ENCODE measurements around the gene SHKBP1. TPM values are rescaled to one million over a fixed set of nuclear protein-coding genes. Genes with fewer than 3 reads are reported as not detected.

The SHKBP1 gene
- total and polyA plus RNA-seq, 2 experiments from 2014 or later = 36.3 to 62.2 TPM

- Histone ChIP-seq H3K9me2 (ENCODE audit: insufficient read depth) (no peaks in the 10 kb centered on the region), H3F3A (ENCODE audit: insufficient read depth) (0 out of 2 replicates have a peak, but pooled peaks cover 4% of the 10 kb centered on the region), H4K20me1 (ENCODE audit: insufficient read depth) (no peaks in the 10 kb centered on the region), H3K4me1 (ENCODE audit: insufficient read depth) (peaks cover 20% of the 10 kb centered on the region), H3K4me3 (peak overlapping the region; percentile 79), H2AFZ (peak overlapping the region; percentile 82), H3K36me3 (ENCODE audit: low read depth) (0 out of 2 replicates have a peak, but pooled peaks cover 3% of the 10 kb centered on the region), H3K4me2 (ENCODE audit: unreplicated experiment) (peak overlapping the region; percentile 50), H3K27me3 (replicated peaks; ENCODE audit: insufficient read depth) (no peaks in the 10 kb centered on the region), H3K9me3 (ENCODE audit: low read depth) (no peaks in the 10 kb centered on the region), H3K9ac (peak overlapping the region; percentile 81), H3K79me2 (ENCODE audit: insufficient read depth) (no peaks in the 10 kb centered on the region; the same call in 1 of the 2 replicates), H3K27ac (peak overlapping the region; percentile 83)
- peak; percentile 98 for DNase-seq
- in situ Hi-C loops (cut with MboI) = no loop called here
- 11 to 13% methylated on average over 24 to 27 of the region's 27 CpGs for WGBS, 2 experiments (ENCODE audit: low coverage in 1 of 2, low lambda C conversion rate in 2 of 2, missing lambda C conversion rate in 2 of 2)
- TF ChIP-seq EZH2phosphoT487 (IDR thresholded peaks at IDR 0.05; ENCODE audit: insufficient read depth, low read depth) (no peak), EZH2 (IDR thresholded peaks at IDR 0.05; ENCODE audit: insufficient read depth, poor library complexity, severe bottlenecking) (no peak)
Observed at GRCh38 chr19:40614622-40615411, 38.1 kb downstream of the SHKBP1 start.

GRCh38 chr19:40616178-40616577 is 39.5 kb downstream of the SHKBP1 start:
- H3K27ac ChIP-seq = no peak overlapping the region
- H2AFZ ChIP-seq = no peak overlapping the region
- no peaks in the 10 kb centered on the region for H3K27me3 ChIP-seq (replicated peaks; ENCODE audit: insufficient read depth)
- H3K9me2 ChIP-seq (ENCODE audit: insufficient read depth) = no peaks in the 10 kb centered on the region
- peaks cover 9% of the 10 kb centered on the region for H3K4me1 ChIP-seq (ENCODE audit: insufficient read depth)
- no peak overlapping the region for H3K9ac ChIP-seq
- H3K79me2 ChIP-seq (ENCODE audit: insufficient read depth) = no peaks in the 10 kb centered on the region
- no peak overlapping the region for H3K4me2 ChIP-seq (ENCODE audit: unreplicated experiment)
- H3K4me3 ChIP-seq = no peak overlapping the region
- 0 out of 2 replicates have a peak, but pooled peaks cover 4% of the 10 kb centered on the region for H3F3A ChIP-seq (ENCODE audit: insufficient read depth)
- H4K20me1 ChIP-seq (ENCODE audit: insufficient read depth) = no peaks in the 10 kb centered on the region
- in situ Hi-C loops (cut with MboI) = no loop called here
- no peak for DNase-seq
- TF ChIP-seq EZH2 (IDR thresholded peaks at IDR 0.05; ENCODE audit: insufficient read depth, poor library complexity, severe bottlenecking) = no peak
- no peak for TF ChIP-seq EZH2phosphoT487 (IDR thresholded peaks at IDR 0.05; ENCODE audit: insufficient read depth, low read depth)
- H3K9me3 ChIP-seq (ENCODE audit: low read depth) = no peaks in the 10 kb centered on the region
- 0 out of 2 replicates have a peak, but pooled peaks cover 3% of the 10 kb centered on the region for H3K36me3 ChIP-seq (ENCODE audit: low read depth)
- 89 to 92% methylated on average over 5 of the region's 5 CpGs for WGBS, 2 experiments (ENCODE audit: low coverage in 1 of 2, low lambda C conversion rate in 2 of 2, missing lambda C conversion rate in 2 of 2)

- H3K4me1 ChIP-seq (ENCODE audit: insufficient read depth) = peaks cover 5% of the 10 kb centered on the region; the same call in 1 of the 2 replicates
- no peak overlapping the region for H2AFZ ChIP-seq
- 0 out of 2 replicates have a peak, but pooled peaks cover 3% of the 10 kb centered on the region for H3K36me3 ChIP-seq (ENCODE audit: low read depth)
- H3K27ac ChIP-seq = no peak overlapping the region
- in situ Hi-C loops (cut with MboI) = no loop called here
- no peaks in the 10 kb centered on the region for H3K9me3 ChIP-seq (ENCODE audit: low read depth)
- H3F3A ChIP-seq (ENCODE audit: insufficient read depth) = no peaks in the 10 kb centered on the region
- H3K4me2 ChIP-seq (ENCODE audit: unreplicated experiment) = no peak overlapping the region
- no peaks in the 10 kb centered on the region for H4K20me1 ChIP-seq (ENCODE audit: insufficient read depth)
- no peaks in the 10 kb centered on the region for H3K9me2 ChIP-seq (ENCODE audit: insufficient read depth)
- TF ChIP-seq EZH2phosphoT487 (IDR thresholded peaks at IDR 0.05; ENCODE audit: insufficient read depth, low read depth) (no peak), EZH2 (IDR thresholded peaks at IDR 0.05; ENCODE audit: insufficient read depth, poor library complexity, severe bottlenecking) (no peak)
- H3K27me3 ChIP-seq (replicated peaks; ENCODE audit: insufficient read depth) = no peaks in the 10 kb centered on the region
- no peak for DNase-seq
- H3K79me2 ChIP-seq (ENCODE audit: insufficient read depth) = no peaks in the 10 kb centered on the region
- 96 to 98% methylated on average over 15 to 17 of the region's 17 CpGs for WGBS, 2 experiments (ENCODE audit: low coverage in 1 of 2, low lambda C conversion rate in 2 of 2, missing lambda C conversion rate in 2 of 2)
- H3K9ac ChIP-seq = no peak overlapping the region
- no peak overlapping the region for H3K4me3 ChIP-seq
Observed at GRCh38 chr19:40616941-40617340, 40.3 kb downstream of the SHKBP1 start.

- Histone ChIP-seq H4K20me1 (ENCODE audit: insufficient read depth) (no peaks in the 10 kb centered on the region), H3F3A (ENCODE audit: insufficient read depth) (no peaks in the 10 kb centered on the region), H3K27me3 (replicated peaks; ENCODE audit: insufficient read depth) (no peaks in the 10 kb centered on the region), H3K9me3 (ENCODE audit: low read depth) (no peaks in the 10 kb centered on the region), H3K4me2 (ENCODE audit: unreplicated experiment) (no peak overlapping the region), H3K27ac (no peak overlapping the region), H3K79me2 (ENCODE audit: insufficient read depth) (no peaks in the 10 kb centered on the region), H3K4me1 (ENCODE audit: insufficient read depth) (peaks cover 5% of the 10 kb centered on the region; the same call in 1 of the 2 replicates), H3K4me3 (no peak overlapping the region), H3K36me3 (ENCODE audit: low read depth) (0 out of 2 replicates have a peak, but pooled peaks cover 3% of the 10 kb centered on the region), H3K9me2 (ENCODE audit: insufficient read depth) (no peaks in the 10 kb centered on the region), H3K9ac (no peak overlapping the region), H2AFZ (no peak overlapping the region)
- in situ Hi-C loops (cut with MboI) = no loop called here
- DNase-seq = no peak
- TF ChIP-seq EZH2 (IDR thresholded peaks at IDR 0.05; ENCODE audit: insufficient read depth, poor library complexity, severe bottlenecking) = no peak
- no peak for TF ChIP-seq EZH2phosphoT487 (IDR thresholded peaks at IDR 0.05; ENCODE audit: insufficient read depth, low read depth)
- 47 to 58% methylated on average over 4 of the region's 4 CpGs for WGBS, 2 experiments (ENCODE audit: low coverage in 1 of 2, low lambda C conversion rate in 2 of 2, missing lambda C conversion rate in 2 of 2)
Observed at GRCh38 chr19:40617961-40618360, 41.3 kb downstream of the SHKBP1 start.

All from GM23248 (cell line).